ENCODE measurements around the gene TLR9.

GRCh38 chr3:52222319-52223221 is 2.9 kb downstream of the TLR9 start:
- TF ChIP-seq POLR2A (IDR thresholded peaks at IDR 0.05; ENCODE audit: low read length) (no peak), GATA1 (IDR thresholded peaks at IDR 0.05; ENCODE audit: low read depth, low read length) (no peak)

Data from erythroblast (primary cell).